HL-60 (cell line): Measurements from ENCODE around the gene NELFA.

Source experiments
- DNase-seq, 2 experiments: peaks; one replicate each; pipeline ENCODE4 v3.0.0-alpha.2; 2010 to 2020; ENCODE audit warnings: low read depth in 1 of 2, low spot score in 1 of 2
- H3K27ac ChIP-seq: fragments of 250-450 bp; sonication (Bioruptor Pico); replicated peaks from 2 replicates; pipeline ENCODE4 v1.5.1; 2020; ENCODE audit warnings: mild to moderate bottlenecking, moderate library complexity
- H3K27me3 ChIP-seq: fragments of 250-450 bp; sonication (Bioruptor Pico); 2 replicates; pipeline ENCODE4 v1.5.1; 2021; ENCODE audit warnings: mild to moderate bottlenecking, moderate library complexity; ENCODE audit not compliant: insufficient read depth, poor library complexity, severe bottlenecking
- H3K4me3 ChIP-seq: replicated peaks from 2 replicates; pipeline ENCODE4 v1.5.1; 2011; ENCODE audit warnings: mild to moderate bottlenecking, control low read depth, low read length; ENCODE audit not compliant: insufficient read depth
- CTCF ChIP-seq: IDR thresholded peaks from one replicate; pipeline ENCODE4 v1.5.1; 2011; ENCODE audit warnings: low read length, control low read depth, inconsistent platforms; ENCODE audit not compliant: insufficient read depth
- GABPA ChIP-seq: IDR thresholded peaks from 2 replicates; pipeline ENCODE4 v1.6.1; 2012; ENCODE audit warnings: low read depth
- POLR2AphosphoS5 ChIP-seq: IDR thresholded peaks from 2 replicates; pipeline ENCODE4 v1.6.1; 2012; ENCODE audit warnings: low read depth
- SPI1 ChIP-seq: IDR thresholded peaks from 2 replicates; pipeline ENCODE4 v1.6.1; 2012; ENCODE audit warnings: low read depth, mild to moderate bottlenecking, borderline replicate concordance
- TF ChIP-seq, protein P1 (sequence below): IDR thresholded peaks from 2 replicates; pipeline ENCODE4 v1.6.1; 2012; ENCODE audit warnings: low read depth; ENCODE audit not compliant: insufficient replicate concordance

Gene NELFA

DNA sequence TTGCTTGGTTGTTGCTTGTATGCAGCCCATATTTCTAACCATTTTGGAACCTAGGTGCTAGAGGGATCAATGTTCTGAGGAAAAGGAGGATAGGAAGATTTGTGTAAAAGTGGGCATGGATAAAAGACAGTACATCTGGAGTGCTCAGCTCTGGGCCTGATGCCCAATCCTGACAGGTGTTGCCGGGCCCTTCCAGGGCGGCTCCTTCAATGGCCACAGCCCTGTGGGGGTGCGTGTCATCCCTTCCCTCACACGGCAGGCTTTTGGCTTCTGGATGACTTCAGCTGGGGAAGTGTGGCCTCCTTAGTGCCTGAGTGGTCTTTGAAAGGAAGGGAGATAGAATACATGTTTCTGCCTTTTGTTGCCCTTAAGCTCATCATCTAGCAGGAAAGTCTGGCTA is 47.2 kb downstream of the NELFA start:
- H3K27me3 ChIP-seq = no peaks in the 10 kb centered on the region
- DNase-seq = no peak
- TF ChIP-seq POLR2AphosphoS5 = no peak
- no peak for TF ChIP-seq CTCF
- no peak for TF ChIP-seq SPI1
- no peak for TF ChIP-seq GABPA
- TF ChIP-seq, protein P1, sequence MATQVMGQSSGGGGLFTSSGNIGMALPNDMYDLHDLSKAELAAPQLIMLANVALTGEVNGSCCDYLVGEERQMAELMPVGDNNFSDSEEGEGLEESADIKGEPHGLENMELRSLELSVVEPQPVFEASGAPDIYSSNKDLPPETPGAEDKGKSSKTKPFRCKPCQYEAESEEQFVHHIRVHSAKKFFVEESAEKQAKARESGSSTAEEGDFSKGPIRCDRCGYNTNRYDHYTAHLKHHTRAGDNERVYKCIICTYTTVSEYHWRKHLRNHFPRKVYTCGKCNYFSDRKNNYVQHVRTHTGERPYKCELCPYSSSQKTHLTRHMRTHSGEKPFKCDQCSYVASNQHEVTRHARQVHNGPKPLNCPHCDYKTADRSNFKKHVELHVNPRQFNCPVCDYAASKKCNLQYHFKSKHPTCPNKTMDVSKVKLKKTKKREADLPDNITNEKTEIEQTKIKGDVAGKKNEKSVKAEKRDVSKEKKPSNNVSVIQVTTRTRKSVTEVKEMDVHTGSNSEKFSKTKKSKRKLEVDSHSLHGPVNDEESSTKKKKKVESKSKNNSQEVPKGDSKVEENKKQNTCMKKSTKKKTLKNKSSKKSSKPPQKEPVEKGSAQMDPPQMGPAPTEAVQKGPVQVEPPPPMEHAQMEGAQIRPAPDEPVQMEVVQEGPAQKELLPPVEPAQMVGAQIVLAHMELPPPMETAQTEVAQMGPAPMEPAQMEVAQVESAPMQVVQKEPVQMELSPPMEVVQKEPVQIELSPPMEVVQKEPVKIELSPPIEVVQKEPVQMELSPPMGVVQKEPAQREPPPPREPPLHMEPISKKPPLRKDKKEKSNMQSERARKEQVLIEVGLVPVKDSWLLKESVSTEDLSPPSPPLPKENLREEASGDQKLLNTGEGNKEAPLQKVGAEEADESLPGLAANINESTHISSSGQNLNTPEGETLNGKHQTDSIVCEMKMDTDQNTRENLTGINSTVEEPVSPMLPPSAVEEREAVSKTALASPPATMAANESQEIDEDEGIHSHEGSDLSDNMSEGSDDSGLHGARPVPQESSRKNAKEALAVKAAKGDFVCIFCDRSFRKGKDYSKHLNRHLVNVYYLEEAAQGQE = no peak

GRCh38 chr4:1961038-1961437 is 47.7 kb downstream of the NELFA start:
- no peak overlapping the region for H3K4me3 ChIP-seq
- TF ChIP-seq POLR2AphosphoS5 = no peak
- no peak for TF ChIP-seq GABPA
- no peak overlapping the region for H3K27ac ChIP-seq
- no peaks in the 10 kb centered on the region for H3K27me3 ChIP-seq
- no peak for DNase-seq

More for the DNA sequence above, 47.2 kb downstream of the NELFA start:
- H3K4me3 ChIP-seq = no peak overlapping the region
- H3K27ac ChIP-seq = no peak overlapping the region

GRCh38 chr4:1960170-1960825 is 48.5 kb downstream of the NELFA start:
- TF ChIP-seq, protein P1 = no peak
- TF ChIP-seq POLR2AphosphoS5 (no peak), SPI1 (no peak), GABPA (no peak), CTCF (no peak)
- Histone ChIP-seq H3K27me3 (no peaks in the 10 kb centered on the region), H3K27ac (no peak overlapping the region), H3K4me3 (no peak overlapping the region)
- no peak for DNase-seq

- TF ChIP-seq CTCF = no peak
- TF ChIP-seq, protein P1 = no peak
- no peak for TF ChIP-seq SPI1
- no peak for TF ChIP-seq POLR2AphosphoS5
- TF ChIP-seq GABPA = no peak
- Histone ChIP-seq H3K27me3 (no peaks in the 10 kb centered on the region), H3K4me3 (no peak overlapping the region), H3K27ac (no peak overlapping the region)
- no peak for DNase-seq
Observed at GRCh38 chr4:1959104-1959384, 49.7 kb downstream of the NELFA start.
